NCI-H2171 (cell line): ENCODE data around the gene CASQ1.

Source experiments
- DNase-seq: peaks from one replicate; lab custom pipeline; 2025; lab: John Stamatoyannopoulos, UW

The CASQ1 gene

GRCh38 chr1:160205242-160206035, 15.1 kb downstream of the CASQ1 start, which contains the start of gene PEA15:
Gene PEA15, plus strand, starts transcription at chr1:160205384. Its CDS starts 6,161 bp downstream, at chr1:160211545.
- DNase-seq: peak; percentile 45

GRCh38 chr1:160206036-160206389, 15.6 kb downstream of the CASQ1 start:
- no peak for DNase-seq

GRCh38 chr1:160206421-160207117, 16.2 kb downstream of the CASQ1 start:
- no peak for DNase-seq

- DNase-seq: no peak
Observed at GRCh38 chr1:160207118-160207650, 16.8 kb downstream of the CASQ1 start.

- no peak for DNase-seq
Observed at GRCh38 chr1:160207771-160208556, 17.6 kb downstream of the CASQ1 start.

- no peak for DNase-seq
Observed at GRCh38 chr1:160208557-160209320, 18.4 kb downstream of the CASQ1 start.

GRCh38 chr1:160209321-160210046, 19.1 kb downstream of the CASQ1 start:
- no peak for DNase-seq

- DNase-seq: no peak
Observed at GRCh38 chr1:160210561-160210960, 20.2 kb downstream of the CASQ1 start.

- no peak for DNase-seq
Observed at GRCh38 chr1:160211046-160211790, 20.8 kb downstream of the CASQ1 start.

- no peak for DNase-seq
Observed at GRCh38 chr1:160214481-160215140, 24.2 kb downstream of the CASQ1 start.

GRCh38 chr1:160216301-160216700, 25.9 kb downstream of the CASQ1 start:
- no peak for DNase-seq

- DNase-seq: no peak
Observed at GRCh38 chr1:160217481-160218051, 27.2 kb downstream of the CASQ1 start.

- peak; percentile 12 for DNase-seq
Observed at GRCh38 chr1:160219062-160219929, 28.9 kb downstream of the CASQ1 start.

GRCh38 chr1:160220301-160220700, 29.9 kb downstream of the CASQ1 start:
- DNase-seq: no peak

GRCh38 chr1:160221089-160221488, 30.7 kb downstream of the CASQ1 start:
- DNase-seq: no peak

GRCh38 chr1:160222546-160222945, 32.2 kb downstream of the CASQ1 start:
- no peak for DNase-seq

GRCh38 chr1:160224606-160225005, 34.2 kb downstream of the CASQ1 start:
- no peak for DNase-seq

- no peak for DNase-seq
Observed at GRCh38 chr1:160225345-160225744, 35.0 kb downstream of the CASQ1 start.
